Kidney (tissue), 14 donors: Measurements from ENCODE around the gene DSC1. TPM values are rescaled to one million over a fixed set of nuclear protein-coding genes. Genes with fewer than 3 reads are reported as not detected.

ENCODE experiments used
- DNase-seq, 5 donors: peaks; one replicate each; pipeline ENCODE4 v3.0.0-alpha.2; 2013 to 2020
- FAIRE-seq: peaks from 2 replicates; lab custom pipeline; 2012; peaks lifted over from hg19 to GRCh38; lab: Jason Lieb, UNC
- H3K27ac ChIP-seq, 2 donors: one replicate each; pipeline ENCODE4 v1.7.0; 2013; ENCODE audit warnings: low read depth in 2 of 2, low read length in 2 of 2, inconsistent platforms in 1 of 2
- H3K27me3 ChIP-seq: one replicate; pipeline ENCODE4 v1.7.1; 2013; ENCODE audit warnings: low read length, inconsistent platforms; ENCODE audit not compliant: control insufficient read depth, insufficient read depth
- H3K36me3 ChIP-seq, 3 donors: one replicate each; pipeline versions ENCODE4 v1.7.0 to v1.7.1; 2013; ENCODE audit warnings: low read length in 3 of 3, control low read depth in 1 of 3, inconsistent platforms in 1 of 3; ENCODE audit not compliant: insufficient read depth in 3 of 3, control insufficient read depth in 2 of 3
- H3K4me1 ChIP-seq, 3 donors: one replicate each; pipeline versions ENCODE4 v1.7.0 to v1.7.1; 2013; ENCODE audit warnings: low read length in 3 of 3, inconsistent platforms in 1 of 3, low read depth in 1 of 3; ENCODE audit not compliant: control insufficient read depth in 2 of 3, insufficient read depth in 2 of 3
- H3K4me3 ChIP-seq, 3 donors: one replicate each; pipeline versions ENCODE4 v1.7.0 to v1.8.1; 2013; ENCODE audit warnings: low read length in 3 of 3, control low read depth in 1 of 3, inconsistent platforms in 1 of 3
- H3K9ac ChIP-seq, 3 donors: one replicate each; pipeline versions ENCODE4 v1.7.0 to v1.7.1; 2013; ENCODE audit warnings: low read length in 3 of 3, control low read depth in 1 of 3, inconsistent platforms in 1 of 3
- H3K9me3 ChIP-seq, 3 donors: one replicate each; pipeline versions ENCODE4 v1.7.0 to v1.7.1; 2013; ENCODE audit warnings: low read length in 3 of 3, control low read depth in 1 of 3, inconsistent platforms in 1 of 3; ENCODE audit not compliant: control insufficient read depth in 2 of 3, insufficient read depth in 1 of 3
- CTCF ChIP-seq: IDR thresholded peaks from 3 replicates; pipeline ENCODE4 v1.5.1; 2012; ENCODE audit warnings: mild to moderate bottlenecking, moderate library complexity, borderline replicate concordance; ENCODE audit not compliant: insufficient read depth; ENCODE audit errors: extremely low read depth
- intact Hi-C: fragments of 100-400 bp; cut with DNase I; formaldehyde crosslinking; loops from one replicate; pipeline ENCODE4 v1.11.1; 2022
- polyA plus RNA-seq: library from polyadenylated mRNA; stranded (reverse); fragments of 350-450 nt; fragmentation: Illumina TruSeq; extraction: RNeasy Lipid Tissue Mini Kit (QIAGEN cat#74804); gene quantifications from one replicate; pipeline ENCODE4 v1.2.3, GENCODE V29; 2014; ENCODE audit warnings: low read depth, low replicate concordance; ENCODE audit not compliant: insufficient read depth
- total RNA-seq: library from RNA; stranded (reverse); fragmentation: NEBNext Ultra II Directional; extraction: Animal tissue kit (Norgen Biotek cat#: 25700); gene quantifications from one replicate; pipeline ENCODE4 v1.2.1, GENCODE V29; 2021
- donor health status: control.
- donor health status: control.
- donor health status: control.
- donor health status: control.
- donor health status: control.
- donor health status: DM: yes; HTN: yes; CAD: no.
- donor health status: Normal renal cell carcinoma (clear cell type).

The DSC1 gene
- total and polyA plus RNA-seq, 2 donors from 2014 or later = not detected

- no peak overlapping the region for H3K9ac ChIP-seq
- intact Hi-C loops = no loop called here
- no peaks in the 10 kb centered on the region for H3K36me3 ChIP-seq
- DNase-seq (no peak), FAIRE-seq (no peak)
- H3K4me1 ChIP-seq = peaks cover 0 to 6% (median 0%) of the 10 kb centered on the region in 3 donors
- H3K27ac ChIP-seq = no peak overlapping the region
- no peak for TF ChIP-seq CTCF
- H3K9me3 ChIP-seq = no peaks in the 10 kb centered on the region
- H3K4me3 ChIP-seq = no peak overlapping the region
- H3K27me3 ChIP-seq = no peaks in the 10 kb centered on the region
Observed at GRCh38 chr18:31205273-31205672, 42.6 kb upstream of the DSC1 start.

GRCh38 chr18:31204833-31205232, 42.2 kb upstream of the DSC1 start:
- no peak for TF ChIP-seq CTCF
- Histone ChIP-seq H3K9me3 (no peaks in the 10 kb centered on the region), H3K4me3 (no peak overlapping the region), H3K36me3 (no peaks in the 10 kb centered on the region), H3K9ac (no peak overlapping the region), H3K4me1 (peaks cover 0 to 6% (median 0%) of the 10 kb centered on the region in 3 donors), H3K27ac (no peak overlapping the region), H3K27me3 (no peaks in the 10 kb centered on the region)
- FAIRE-seq (no peak), DNase-seq (no peak)
- intact Hi-C loops = no loop called here

- no peak overlapping the region for H3K27ac ChIP-seq
- no peak overlapping the region for H3K9ac ChIP-seq
- peaks cover 0 to 6% (median 0%) of the 10 kb centered on the region in 3 donors for H3K4me1 ChIP-seq
- H3K36me3 ChIP-seq = no peaks in the 10 kb centered on the region
- no peak for TF ChIP-seq CTCF
- FAIRE-seq = no peak
- no peak overlapping the region for H3K4me3 ChIP-seq
- H3K9me3 ChIP-seq = no peaks in the 10 kb centered on the region
- no peaks in the 10 kb centered on the region for H3K27me3 ChIP-seq
- intact Hi-C loops = no loop called here
- no peak for DNase-seq
Observed at GRCh38 chr18:31204166-31204565, 41.5 kb upstream of the DSC1 start.

GRCh38 chr18:31203794-31204148, 41.1 kb upstream of the DSC1 start:
- DNase-seq (no peak), FAIRE-seq (no peak)
- H3K9me3 ChIP-seq = no peaks in the 10 kb centered on the region
- H3K4me1 ChIP-seq = peaks cover 0 to 6% (median 0%) of the 10 kb centered on the region in 3 donors
- no peaks in the 10 kb centered on the region for H3K36me3 ChIP-seq
- H3K4me3 ChIP-seq = no peak overlapping the region
- H3K27ac ChIP-seq = no peak overlapping the region
- no peak overlapping the region for H3K9ac ChIP-seq
- no peak for TF ChIP-seq CTCF
- H3K27me3 ChIP-seq = no peaks in the 10 kb centered on the region
- intact Hi-C loops = no loop called here
